HL-60 (cell line): ENCODE results near the gene NONO.

ENCODE experiments used
- DNase-seq, 2 experiments: peaks; one replicate each; pipeline ENCODE4 v3.0.0-alpha.2; 2010 to 2020; ENCODE audit warnings: low read depth in 1 of 2, low spot score in 1 of 2
- H3K27ac ChIP-seq: fragments of 250-450 bp; sonication (Bioruptor Pico); replicated peaks from 2 replicates; pipeline ENCODE4 v1.5.1; 2020; ENCODE audit warnings: mild to moderate bottlenecking, moderate library complexity
- H3K27me3 ChIP-seq: fragments of 250-450 bp; sonication (Bioruptor Pico); 2 replicates; pipeline ENCODE4 v1.5.1; 2021; ENCODE audit warnings: mild to moderate bottlenecking, moderate library complexity; ENCODE audit not compliant: insufficient read depth, poor library complexity, severe bottlenecking
- H3K4me3 ChIP-seq: replicated peaks from 2 replicates; pipeline ENCODE4 v1.5.1; 2011; ENCODE audit warnings: mild to moderate bottlenecking, control low read depth, low read length; ENCODE audit not compliant: insufficient read depth
- CTCF ChIP-seq: IDR thresholded peaks from one replicate; pipeline ENCODE4 v1.5.1; 2011; ENCODE audit warnings: low read length, control low read depth, inconsistent platforms; ENCODE audit not compliant: insufficient read depth
- GABPA ChIP-seq: IDR thresholded peaks from 2 replicates; pipeline ENCODE4 v1.6.1; 2012; ENCODE audit warnings: low read depth
- POLR2AphosphoS5 ChIP-seq: IDR thresholded peaks from 2 replicates; pipeline ENCODE4 v1.6.1; 2012; ENCODE audit warnings: low read depth
- REST ChIP-seq: IDR thresholded peaks from 2 replicates; pipeline ENCODE4 v1.6.1; 2012; ENCODE audit warnings: low read depth; ENCODE audit not compliant: insufficient replicate concordance
- SPI1 ChIP-seq: IDR thresholded peaks from 2 replicates; pipeline ENCODE4 v1.6.1; 2012; ENCODE audit warnings: low read depth, mild to moderate bottlenecking, borderline replicate concordance
- long read RNA-seq: library from polyadenylated mRNA; unstranded; transcript quantifications from one replicate; pipeline ENCODE4 v2.0.0, GENCODE V29; 2020

NONO gene
- long read RNA-seq, transcript NONO-201 (12 exons, 2,713 nt): major isoform, 2,679 of 3,461 reads
- long read RNA-seq, transcript NONO-202 (11 exons, 2,606 nt): minor isoform, 314 of 3,461 reads
- long read RNA-seq, transcript NONO-203 (13 exons, 1,921 nt): minor isoform, 83 of 3,461 reads
- long read RNA-seq, partial matches to known transcripts: 88 of 3,461 reads
- long read RNA-seq, other reads (novel, unspliced or antisense): 296 of 3,461 reads

GRCh38 chrX:71283403-71284143 lies at the start of gene NONO:
Gene NONO, plus strand, starts transcription at chrX:71283635. Its CDS starts 7,003 bp downstream, at chrX:71290638.
- Histone ChIP-seq H3K27me3 (no peaks in the 10 kb centered on the region), H3K4me3 (peak within 1 kb of the TSS; percentile 54), H3K27ac (peak within 1 kb of the TSS; percentile 97)
- peak; percentile 87 to 97 for DNase-seq
- TF ChIP-seq REST (no peak), POLR2AphosphoS5 (peak; percentile 74; the same call in 1 of the 2 replicates), CTCF (no peak), SPI1 (no peak), GABPA (peak; percentile 24; the same call in 1 of the 2 replicates)

GRCh38 chrX:71235482-71235881 lies 48.0 kb upstream of the NONO start:
- H3K27ac ChIP-seq: no peak overlapping the region
- H3K27me3 ChIP-seq: no peaks in the 10 kb centered on the region
- DNase-seq: no peak
- TF ChIP-seq REST (no peak), GABPA (no peak), SPI1 (no peak), POLR2AphosphoS5 (no peak), CTCF (no peak)
- H3K4me3 ChIP-seq: no peak overlapping the region

- Histone ChIP-seq H3K4me3 (no peak overlapping the region), H3K27ac (no peak overlapping the region), H3K27me3 (no peaks in the 10 kb centered on the region)
- no peak for TF ChIP-seq GABPA
- TF ChIP-seq SPI1: peak; percentile 75
- DNase-seq: no peak
These were observed 46.6 kb upstream of the NONO start for GRCh38 chrX:71236836-71237235.

- H3K27ac ChIP-seq: no peak overlapping the region
- DNase-seq: no peak
- no peaks in the 10 kb centered on the region for H3K27me3 ChIP-seq
- TF ChIP-seq REST: no peak
- no peak for TF ChIP-seq POLR2AphosphoS5
- no peak for TF ChIP-seq CTCF
- TF ChIP-seq GABPA: no peak
- no peak for TF ChIP-seq SPI1
- no peak overlapping the region for H3K4me3 ChIP-seq
These were observed 43.7 kb upstream of the NONO start for GRCh38 chrX:71239781-71240180.
